Measurements from ENCODE around the gene MUC21.
"Not testable (repeated sequence)": the region's sequence is repeated elsewhere in the genome, so short reads cannot be mapped to it uniquely, and the experiment has no call there.

The MUC21 gene

DNA sequence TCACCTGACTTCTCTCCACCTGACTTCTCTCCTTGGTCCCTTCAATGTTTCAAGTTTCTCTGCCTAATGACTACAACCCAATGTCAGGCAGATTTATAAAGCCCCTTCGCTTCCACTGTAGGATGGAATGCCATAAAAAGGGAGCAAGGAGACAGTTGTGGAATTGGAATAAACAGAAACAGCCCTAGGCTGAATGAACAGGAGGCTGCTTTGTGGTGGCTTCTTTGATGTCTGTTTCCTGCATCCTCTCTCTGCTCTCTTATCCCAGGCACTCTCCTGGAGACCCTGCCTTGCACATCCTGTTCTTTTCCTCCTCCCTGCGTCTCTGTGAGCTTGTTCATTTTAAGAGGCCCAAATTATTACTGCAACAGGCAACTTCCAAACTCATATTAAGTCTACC is 25.8 kb upstream of the MUC21 start:
- TF ChIP-seq ZNF274 (IDR thresholded peaks at IDR 0.05; ENCODE audit: low read depth, low read length): no peak
- H3K4me3 ChIP-seq (ENCODE audit: low read length): no peak overlapping the region

GRCh38 chr6:30960907-30961673 is 22.4 kb upstream of the MUC21 start:
- no peak overlapping the region for H3K4me3 ChIP-seq (ENCODE audit: low read length)
- TF ChIP-seq ZNF274 (IDR thresholded peaks at IDR 0.05; ENCODE audit: low read depth, low read length): no peak

GRCh38 chr6:30962716-30963115 is 20.8 kb upstream of the MUC21 start:
- TF ChIP-seq ZNF274 (IDR thresholded peaks at IDR 0.05; ENCODE audit: low read depth, low read length): no peak

GRCh38 chr6:30963641-30964040 is 19.9 kb upstream of the MUC21 start:
- TF ChIP-seq ZNF274 (IDR thresholded peaks at IDR 0.05; ENCODE audit: low read depth, low read length): no peak
- H3K4me3 ChIP-seq (ENCODE audit: low read length): no peak overlapping the region

More at GRCh38 chr6:30962716-30963115, 20.8 kb upstream of the MUC21 start:
- H3K4me3 ChIP-seq (ENCODE audit: low read length): no peak overlapping the region

DNA sequence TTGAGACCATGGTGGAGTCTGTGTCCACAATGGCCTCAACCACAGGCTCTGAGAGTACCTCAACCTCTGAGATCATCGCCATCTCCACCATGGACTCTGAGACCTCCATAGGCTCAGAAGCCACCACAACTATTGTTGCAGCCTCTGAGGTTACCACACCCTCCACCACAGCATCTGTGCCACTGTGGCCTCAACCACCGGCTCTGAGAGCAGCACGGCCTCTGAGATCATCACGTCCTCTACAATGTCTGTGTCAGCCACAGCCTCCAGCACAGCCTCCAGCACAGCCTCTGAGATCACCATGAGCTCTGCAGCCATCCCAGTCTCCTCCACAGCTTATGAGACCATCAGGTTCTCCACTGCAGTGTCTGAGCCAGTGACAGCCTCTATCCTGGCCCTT is 19.4 kb upstream of the MUC21 start:
- H3K4me3 ChIP-seq (ENCODE audit: low read length): no peak overlapping the region
- TF ChIP-seq ZNF274 (IDR thresholded peaks at IDR 0.05; ENCODE audit: low read depth, low read length): no peak

DNA sequence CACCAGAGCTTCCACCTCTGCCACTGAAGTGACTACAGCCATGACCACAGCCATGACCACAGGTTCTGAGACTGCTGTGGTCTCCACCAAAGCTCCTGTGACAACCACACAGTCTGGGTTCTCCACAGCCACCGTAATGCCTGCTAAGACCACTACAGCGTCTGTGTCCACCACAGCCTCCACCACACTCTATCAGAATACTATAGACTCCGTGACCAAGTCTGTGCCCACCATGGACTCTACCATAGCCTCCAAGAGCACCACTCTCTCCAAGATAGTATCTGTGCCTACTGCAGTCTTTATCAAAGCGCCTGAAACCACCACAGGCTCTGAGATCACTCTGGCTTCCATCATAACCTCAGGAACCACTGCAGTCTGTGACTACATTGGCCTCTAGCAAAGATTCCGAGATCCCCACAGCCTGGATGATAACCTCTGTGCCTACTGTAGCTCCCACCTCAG is 18.3 kb upstream of the MUC21 start:
- H3K4me3 ChIP-seq (ENCODE audit: low read length): no peak overlapping the region
- no peak for TF ChIP-seq ZNF274 (IDR thresholded peaks at IDR 0.05; ENCODE audit: low read depth, low read length)

DNA sequence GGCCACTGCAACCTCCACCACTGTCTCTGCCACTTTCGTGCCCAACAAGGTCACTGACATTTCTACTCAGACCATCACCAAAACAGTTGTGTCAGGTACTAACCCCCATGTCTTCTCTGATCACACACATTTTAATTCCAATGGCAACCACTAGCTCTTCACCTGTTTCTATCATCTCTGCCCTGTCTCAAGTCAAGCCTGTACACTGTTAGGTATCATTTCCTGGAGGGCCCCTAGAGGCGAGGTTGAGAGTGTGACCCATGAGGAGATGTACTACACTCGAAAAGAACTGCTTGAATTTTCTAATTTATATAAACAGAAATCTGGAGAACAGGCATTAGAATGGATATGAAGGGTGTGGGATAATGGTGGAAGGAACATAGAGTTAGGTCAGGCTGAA is 17.4 kb upstream of the MUC21 start:
- TF ChIP-seq ZNF274 (IDR thresholded peaks at IDR 0.05; ENCODE audit: low read depth, low read length): no peak
- no peak overlapping the region for H3K4me3 ChIP-seq (ENCODE audit: low read length)

- not testable (repeated sequence) for H3K4me3 ChIP-seq (ENCODE audit: low read length)
Observed at GRCh38 chr6:30969171-30969570, 14.3 kb upstream of the MUC21 start.

DNA sequence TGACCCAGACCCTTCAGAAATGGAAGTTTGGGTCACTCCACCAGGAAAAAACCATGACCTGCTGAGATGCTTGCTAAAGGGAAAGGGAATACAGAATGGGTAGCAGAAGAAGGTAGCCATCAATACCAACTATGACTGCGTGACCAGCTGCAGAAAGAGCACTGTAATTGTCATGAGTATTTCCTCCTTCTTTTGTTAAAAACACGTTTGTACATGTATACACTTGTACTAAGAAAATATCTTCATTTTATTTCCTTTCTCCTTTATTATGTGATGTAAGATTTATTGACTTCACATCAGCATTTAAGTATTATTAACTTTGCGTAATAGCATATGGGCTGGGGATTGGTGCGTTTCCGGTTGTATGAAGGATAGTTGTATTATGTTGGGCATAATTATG is 12.6 kb upstream of the MUC21 start:
- no peak overlapping the region for H3K4me3 ChIP-seq (ENCODE audit: low read length)
- TF ChIP-seq ZNF274 (IDR thresholded peaks at IDR 0.05; ENCODE audit: low read depth, low read length): no peak

GRCh38 chr6:30972816-30973215 is 10.7 kb upstream of the MUC21 start:
- TF ChIP-seq ZNF274 (IDR thresholded peaks at IDR 0.05; ENCODE audit: low read depth, low read length): no peak
- no peak overlapping the region for H3K4me3 ChIP-seq (ENCODE audit: low read length)

DNA sequence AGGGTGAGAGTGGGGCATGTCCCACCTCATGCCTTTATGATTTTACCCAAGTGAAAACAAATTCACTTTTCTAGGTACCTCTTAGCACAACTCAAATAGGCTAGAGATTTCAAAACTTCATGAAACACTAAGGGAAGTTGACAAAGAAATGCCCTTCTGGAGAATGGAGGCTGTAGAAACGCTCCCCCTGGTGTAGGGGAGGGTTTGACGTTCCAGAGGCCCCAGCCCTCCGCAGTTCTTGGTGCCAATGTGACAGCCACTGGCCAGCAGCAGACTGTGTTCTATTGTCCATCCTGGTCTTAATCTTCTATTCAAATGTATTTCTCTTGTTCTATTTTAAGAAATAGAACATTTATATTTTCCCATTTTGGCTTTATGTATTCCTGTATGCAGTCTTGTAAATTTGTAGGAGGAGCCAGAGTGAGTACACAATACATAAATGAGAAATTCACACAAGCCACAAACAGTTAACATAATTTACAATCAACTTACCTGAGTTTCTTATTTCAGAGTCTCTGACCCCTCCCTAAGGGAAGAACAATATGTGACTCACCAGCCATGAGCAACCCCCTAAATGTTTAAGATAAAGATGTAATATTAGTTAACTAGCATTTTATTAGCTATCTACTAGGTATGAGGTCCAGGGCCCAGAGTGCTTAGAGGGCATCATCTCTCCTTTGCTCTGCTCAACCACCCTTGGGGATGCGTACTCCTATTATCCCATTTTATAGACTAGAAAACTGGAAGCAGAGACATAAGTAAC is 8.8 kb upstream of the MUC21 start:
- no peak for TF ChIP-seq ZNF274 (IDR thresholded peaks at IDR 0.05; ENCODE audit: low read depth, low read length)
- H3K4me3 ChIP-seq (ENCODE audit: low read length): no peak overlapping the region

- no peak for TF ChIP-seq ZNF274 (IDR thresholded peaks at IDR 0.05; ENCODE audit: low read depth, low read length)
- no peak overlapping the region for H3K4me3 ChIP-seq (ENCODE audit: low read length)
Observed at GRCh38 chr6:30979141-30979540, 4.4 kb upstream of the MUC21 start.

- TF ChIP-seq ZNF274 (IDR thresholded peaks at IDR 0.05; ENCODE audit: low read depth, low read length): no peak
- no peak overlapping the region for H3K4me3 ChIP-seq (ENCODE audit: low read length)
Observed at GRCh38 chr6:30979690-30980089, 3.8 kb upstream of the MUC21 start.

DNA sequence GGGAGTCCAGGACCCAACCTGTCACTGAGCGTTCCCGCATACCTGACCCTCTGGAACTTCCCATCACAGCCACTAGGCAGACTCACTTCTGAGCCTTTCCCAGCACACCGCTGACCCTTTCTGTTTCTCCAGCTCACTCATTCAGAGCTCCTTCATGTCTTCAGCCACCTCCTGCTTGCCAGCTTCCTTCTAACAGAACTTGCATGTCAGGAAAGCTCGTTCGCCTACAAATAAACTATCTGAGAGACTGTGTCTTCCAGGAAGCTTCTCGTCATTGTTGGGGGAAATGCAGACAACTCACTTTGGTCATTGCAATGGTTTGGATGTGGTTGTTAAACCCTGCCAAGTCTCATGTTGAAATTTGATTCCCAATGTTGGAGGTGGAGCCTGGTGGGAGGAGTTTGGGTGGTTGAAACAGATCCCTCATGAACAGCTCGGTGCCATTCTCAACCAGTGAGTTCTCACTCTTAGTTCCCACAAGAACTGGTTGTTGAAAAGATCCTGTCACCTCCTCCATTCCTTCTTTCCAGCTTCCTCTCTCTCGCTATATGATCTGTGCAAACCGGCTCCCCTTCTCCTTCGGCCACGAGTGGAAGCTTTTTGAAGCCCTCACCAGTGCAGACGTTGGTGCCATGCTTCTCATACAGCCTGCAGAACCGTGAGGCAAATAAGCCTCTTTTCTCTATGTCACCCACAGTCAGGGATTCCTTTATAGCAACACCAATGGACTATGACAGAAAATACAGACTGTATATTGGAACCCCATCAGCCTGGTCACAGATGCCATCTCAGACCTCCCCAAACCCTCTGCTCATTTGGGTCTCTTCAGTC is 1.4 kb upstream of the MUC21 start:
- H3K4me3 ChIP-seq (ENCODE audit: low read length): no peak overlapping the region

More for the DNA sequence above, 1.4 kb upstream of the MUC21 start:
- no peak for TF ChIP-seq ZNF274 (IDR thresholded peaks at IDR 0.05; ENCODE audit: low read depth, low read length)

Measured in GM08714 (cell line).